PFSK-1 (cell line): ENCODE results near the gene LHX5.

Experiments
- FOXP2 ChIP-seq: optimal IDR thresholded peaks from 2 replicates; pipeline ENCODE3; 2011; ENCODE audit warnings: borderline replicate concordance, control low read depth, inconsistent platforms; ENCODE audit not compliant: insufficient read depth; ENCODE audit errors: extremely low read length, extremely low read depth
- POLR2AphosphoS5 ChIP-seq: IDR thresholded peaks from 2 replicates; pipeline ENCODE4 v1.6.1; 2012; ENCODE audit warnings: low read depth, mild to moderate bottlenecking, control low read depth, low read length, moderate library complexity
- REST ChIP-seq, 2 experiments: IDR thresholded peaks; 2 replicates each; pipeline versions ENCODE4 v1.6.1 to v1.8.0; 2011 to 2012; ENCODE audit warnings: low read depth in 2 of 2, low read length in 2 of 2, control low read depth in 1 of 2, inconsistent platforms in 1 of 2, mild to moderate bottlenecking in 1 of 2, moderate library complexity in 1 of 2; ENCODE audit not compliant: insufficient read depth in 1 of 2
- SIN3A ChIP-seq: IDR thresholded peaks from 2 replicates; pipeline ENCODE4 v1.6.1; 2012; ENCODE audit warnings: mild to moderate bottlenecking, low read length, moderate library complexity, borderline replicate concordance; ENCODE audit not compliant: insufficient read depth
- TAF1 ChIP-seq: IDR thresholded peaks from 2 replicates; pipeline ENCODE4 v1.6.1; 2012; ENCODE audit warnings: low read length, control low read depth, borderline replicate concordance; ENCODE audit not compliant: insufficient read depth

The LHX5 gene

GRCh38 chr12:113473942-113474341, 2.3 kb upstream of the LHX5 start:
- no peak for TF ChIP-seq REST (IDR thresholded peaks at IDR 0.05; ENCODE audit: insufficient read depth in 1 of 2, low read depth in 2 of 2, low read length in 2 of 2)
- TF ChIP-seq TAF1, result no peak
- TF ChIP-seq POLR2AphosphoS5, result no peak
- no peak for TF ChIP-seq SIN3A
- no peak for TF ChIP-seq FOXP2

GRCh38 chr12:113473400-113473799, 1.7 kb upstream of the LHX5 start:
- TF ChIP-seq REST (IDR thresholded peaks at IDR 0.05; ENCODE audit: insufficient read depth in 1 of 2, low read depth in 2 of 2, low read length in 2 of 2), result no peak
- TF ChIP-seq SIN3A, result no peak
- TF ChIP-seq POLR2AphosphoS5, result no peak
- TF ChIP-seq TAF1, result no peak
- TF ChIP-seq FOXP2, result no peak

- TF ChIP-seq TAF1, result no peak
- no peak for TF ChIP-seq SIN3A
- no peak for TF ChIP-seq REST (IDR thresholded peaks at IDR 0.05; ENCODE audit: insufficient read depth in 1 of 2, low read depth in 2 of 2, low read length in 2 of 2)
- no peak for TF ChIP-seq POLR2AphosphoS5
- TF ChIP-seq FOXP2, result no peak
These were observed 785 bp upstream of the LHX5 start for GRCh38 chr12:113472191-113473121.

- TF ChIP-seq REST (IDR thresholded peaks at IDR 0.05; ENCODE audit: insufficient read depth in 1 of 2, low read depth in 2 of 2, low read length in 2 of 2), result no peak
- TF ChIP-seq SIN3A, result no peak
- TF ChIP-seq FOXP2, result no peak
- TF ChIP-seq POLR2AphosphoS5, result no peak
- no peak for TF ChIP-seq TAF1
These were observed 626 bp downstream of the LHX5 start for GRCh38 chr12:113470871-113471618.
